ENCODE measurements around the gene CSPG5.

DNA sequence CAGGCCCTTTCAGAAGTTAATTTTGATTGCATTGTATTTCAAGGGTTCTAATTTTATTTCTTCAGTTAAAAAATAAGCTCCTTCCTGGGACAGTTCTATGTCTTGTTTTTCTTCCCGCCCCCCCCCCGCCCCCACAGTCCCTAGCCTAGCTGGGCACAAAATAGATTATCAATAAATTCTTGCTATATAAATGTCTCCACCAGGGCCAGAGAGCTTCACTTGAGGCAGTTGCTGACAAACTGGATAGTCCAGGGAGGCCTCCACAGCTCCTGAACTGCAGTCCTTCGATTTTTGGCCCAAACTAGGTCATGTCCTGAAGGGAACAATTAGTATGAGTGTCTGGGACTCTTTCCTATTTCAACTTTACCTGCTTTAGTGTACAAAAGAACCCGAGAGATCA lies 9.9 kb upstream of the CSPG5 start:
- TF ChIP-seq EP300 (IDR thresholded peaks at IDR 0.05) (no peak), POLR2AphosphoS5 (IDR thresholded peaks at IDR 0.05) (no peak), POLR2A (IDR thresholded peaks at IDR 0.05) (no peak)
- TF ChIP-seq, protein P1, sequence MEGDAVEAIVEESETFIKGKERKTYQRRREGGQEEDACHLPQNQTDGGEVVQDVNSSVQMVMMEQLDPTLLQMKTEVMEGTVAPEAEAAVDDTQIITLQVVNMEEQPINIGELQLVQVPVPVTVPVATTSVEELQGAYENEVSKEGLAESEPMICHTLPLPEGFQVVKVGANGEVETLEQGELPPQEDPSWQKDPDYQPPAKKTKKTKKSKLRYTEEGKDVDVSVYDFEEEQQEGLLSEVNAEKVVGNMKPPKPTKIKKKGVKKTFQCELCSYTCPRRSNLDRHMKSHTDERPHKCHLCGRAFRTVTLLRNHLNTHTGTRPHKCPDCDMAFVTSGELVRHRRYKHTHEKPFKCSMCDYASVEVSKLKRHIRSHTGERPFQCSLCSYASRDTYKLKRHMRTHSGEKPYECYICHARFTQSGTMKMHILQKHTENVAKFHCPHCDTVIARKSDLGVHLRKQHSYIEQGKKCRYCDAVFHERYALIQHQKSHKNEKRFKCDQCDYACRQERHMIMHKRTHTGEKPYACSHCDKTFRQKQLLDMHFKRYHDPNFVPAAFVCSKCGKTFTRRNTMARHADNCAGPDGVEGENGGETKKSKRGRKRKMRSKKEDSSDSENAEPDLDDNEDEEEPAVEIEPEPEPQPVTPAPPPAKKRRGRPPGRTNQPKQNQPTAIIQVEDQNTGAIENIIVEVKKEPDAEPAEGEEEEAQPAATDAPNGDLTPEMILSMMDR (IDR thresholded peaks at IDR 0.05): no peak
